NB4 (cell line): ENCODE results near the gene TMEM185B.

Experiments used
- CTCF ChIP-seq: IDR thresholded peaks from one replicate; pipeline ENCODE4 v1.5.1; 2012; ENCODE audit warnings: low read depth, low read length
- MYC ChIP-seq: IDR thresholded peaks from 2 replicates; pipeline ENCODE4 v1.6.1; 2011; ENCODE audit warnings: low read depth, low read length
- POLR2A ChIP-seq: IDR thresholded peaks from 2 replicates; pipeline ENCODE4 v1.6.1; 2011; ENCODE audit warnings: mild to moderate bottlenecking; ENCODE audit not compliant: insufficient read length; ENCODE audit errors: extremely low read depth

GRCh38 chr2:120265006-120265405 lies 41.8 kb upstream of the TMEM185B start:
- TF ChIP-seq CTCF (no peak), MYC (no peak), POLR2A (no peak)
